H1 (cell line): ENCODE data around the gene ADAMTS4.

Source experiments
- ATF2 ChIP-seq: IDR thresholded peaks from 2 replicates; pipeline ENCODE4 v1.6.1; 2012; ENCODE audit warnings: low read length, inconsistent platforms
- BACH1 ChIP-seq: IDR thresholded peaks from 2 replicates; pipeline ENCODE4 v1.6.1; 2012; ENCODE audit warnings: low read length, improper control_type of control experiment
- BRCA1 ChIP-seq: IDR thresholded peaks from 2 replicates; pipeline ENCODE4 v1.6.1; 2012; ENCODE audit warnings: low read depth, low read length, improper control_type of control experiment
- CEBPB ChIP-seq: IDR thresholded peaks from 2 replicates; pipeline ENCODE4 v1.6.1; 2012; ENCODE audit warnings: low read depth, low read length
- CTCF ChIP-seq, 3 experiments: IDR thresholded peaks; 1 replicate in 2 of 3; 2 replicates in 1 of 3; pipeline versions ENCODE4 v1.5.1 to v1.6.1; 2011; ENCODE audit warnings: low read length in 3 of 3, mild to moderate bottlenecking in 3 of 3, inconsistent platforms in 2 of 3, low read depth in 1 of 3, moderate library complexity in 1 of 3; ENCODE audit not compliant: insufficient read depth in 1 of 3; ENCODE audit errors: control extremely low read depth in 1 of 3
- EZH2 ChIP-seq: fragments of 200-600 bp; sonication (generic); IDR thresholded peaks from 2 replicates; pipeline ENCODE4 v1.7.1; 2012; ENCODE audit warnings: low read depth, mild to moderate bottlenecking, moderate library complexity, low read length, inconsistent platforms; ENCODE audit not compliant: severe bottlenecking
- GTF2F1 ChIP-seq: IDR thresholded peaks from 2 replicates; pipeline ENCODE4 v1.6.1; 2012; ENCODE audit warnings: low read depth, low read length, improper control_type of control experiment, borderline replicate concordance
- JUN ChIP-seq: IDR thresholded peaks from 2 replicates; pipeline ENCODE4 v1.6.1; 2011; ENCODE audit warnings: low read depth, mild to moderate bottlenecking, improper control_type of control experiment, low read length
- POLR2A ChIP-seq, 2 experiments: IDR thresholded peaks; 1 replicate in 1 of 2; 2 replicates in 1 of 2; pipeline ENCODE4 v1.6.1; 2011; ENCODE audit warnings: low read depth in 2 of 2, low read length in 2 of 2, mild to moderate bottlenecking in 2 of 2; ENCODE audit errors: control extremely low read depth in 1 of 2
- POLR2AphosphoS5 ChIP-seq: IDR thresholded peaks from 2 replicates; pipeline ENCODE4 v1.6.1; 2011; ENCODE audit warnings: low read depth, low read length
- RAD21 ChIP-seq, 2 experiments: IDR thresholded peaks in 1 of 2; conservative IDR thresholded peaks in 1 of 2; 2 replicates each; pipeline ENCODE4 v1.6.1; 2011; ENCODE audit warnings: low read depth in 2 of 2, low read length in 2 of 2, improper control_type of control experiment in 1 of 2, inconsistent platforms in 1 of 2, mild to moderate bottlenecking in 1 of 2, moderate library complexity in 1 of 2
- SP1 ChIP-seq: IDR thresholded peaks from 2 replicates; pipeline ENCODE4 v1.6.1; 2011; ENCODE audit warnings: low read depth, low read length
- SRF ChIP-seq: IDR thresholded peaks from 2 replicates; pipeline ENCODE4 v1.6.1; 2011; ENCODE audit warnings: mild to moderate bottlenecking, low read depth, low read length, moderate library complexity

GRCh38 chr1:161138431-161138830 is 60.4 kb downstream of the ADAMTS4 start:
- TF ChIP-seq CTCF (IDR thresholded peaks at IDR 0.05; ENCODE audit: control extremely low read depth in 1 of 3, insufficient read depth in 1 of 3, low read depth in 1 of 3, low read length in 3 of 3) (no peak), SRF (no peak), SP1 (no peak), GTF2F1 (no peak), JUN (no peak), EZH2 (no peak), CEBPB (no peak), POLR2A (IDR thresholded peaks at IDR 0.05; ENCODE audit: control extremely low read depth in 1 of 2, low read depth in 2 of 2, low read length in 2 of 2) (no peak), RAD21 (IDR thresholded peaks at IDR 0.05 in 1 of 2, conservative IDR thresholded peaks at IDR 0.05 in 1 of 2; ENCODE audit: low read depth in 2 of 2, low read length in 2 of 2) (no peak), POLR2AphosphoS5 (no peak), ATF2 (no peak), BACH1 (no peak), BRCA1 (no peak)
